ENCODE data around the gene NCOA3. TPM values are rescaled to one million over a fixed set of nuclear protein-coding genes. Genes with fewer than 3 reads are reported as not detected.

The NCOA3 gene
- total RNA-seq, 6 donors from 2014 or later = 27.9 to 54.7 (median 38.9) TPM

- DNase-seq = peak in 1 of 2 donors; percentile 43
- ATAC-seq (ENCODE audit: low FRiP score in 2 of 2) = no peak
- Histone ChIP-seq H3K36me3 (no peaks in the 10 kb centered on the region), H3K27ac (no peak overlapping the region), H3K27me3 (no peaks in the 10 kb centered on the region), H3K9me3 (no peaks in the 10 kb centered on the region), H3K4me3 (no peak overlapping the region), H3K4me1 (peaks cover 0 to 4% (median 4%) of the 10 kb centered on the region in 4 donors)
- WGBS, 2 donors = 93 to 95% methylated on average over 20 to 23 of the region's 23 CpGs
- TF ChIP-seq EP300 (IDR thresholded peaks at IDR 0.05) (no peak), POLR2AphosphoS5 (IDR thresholded peaks at IDR 0.05) (no peak), CTCF (IDR thresholded peaks at IDR 0.05) (no peak), POLR2A (IDR thresholded peaks at IDR 0.05) (no peak)
These were observed 166.8 kb downstream of the NCOA3 start for GRCh38 chr20:47668313-47669151.

GRCh38 chr20:47669152-47669425 lies 167.4 kb downstream of the NCOA3 start:
- no peaks in the 10 kb centered on the region for H3K36me3 ChIP-seq
- no peak for DNase-seq
- WGBS, 2 donors = 93 to 95% methylated on average over 8 of the region's 8 CpGs

GRCh38 chr20:47669489-47669888 lies 167.8 kb downstream of the NCOA3 start:
- ATAC-seq (ENCODE audit: low FRiP score in 2 of 2) (no peak), DNase-seq (no peak)
- Histone ChIP-seq H3K27me3 (no peaks in the 10 kb centered on the region), H3K4me3 (no peak overlapping the region), H3K36me3 (no peaks in the 10 kb centered on the region), H3K27ac (no peak overlapping the region), H3K4me1 (no peaks in the 10 kb centered on the region), H3K9me3 (no peaks in the 10 kb centered on the region)
- TF ChIP-seq POLR2A (IDR thresholded peaks at IDR 0.05) (no peak), EP300 (IDR thresholded peaks at IDR 0.05) (no peak), CTCF (IDR thresholded peaks at IDR 0.05) (no peak), POLR2AphosphoS5 (IDR thresholded peaks at IDR 0.05) (no peak)
- WGBS, 2 donors = 94 to 99% methylated on average over 4 of the region's 4 CpGs

More at GRCh38 chr20:47669152-47669425, 167.4 kb downstream of the NCOA3 start:
- no peaks in the 10 kb centered on the region for H3K27me3 ChIP-seq
- TF ChIP-seq POLR2A (IDR thresholded peaks at IDR 0.05) = no peak
- TF ChIP-seq CTCF (IDR thresholded peaks at IDR 0.05) = no peak
- no peak for TF ChIP-seq EP300 (IDR thresholded peaks at IDR 0.05)
- no peak for TF ChIP-seq POLR2AphosphoS5 (IDR thresholded peaks at IDR 0.05)
- no peaks in the 10 kb centered on the region for H3K9me3 ChIP-seq
- H3K4me3 ChIP-seq = no peak overlapping the region
- no peak overlapping the region for H3K27ac ChIP-seq
- no peak for ATAC-seq (ENCODE audit: low FRiP score in 2 of 2)
- H3K4me1 ChIP-seq = peaks cover 0 to 2% (median under 1%) of the 10 kb centered on the region in 4 donors

GRCh38 chr20:47669927-47670890 lies 168.5 kb downstream of the NCOA3 start:
- WGBS, 2 donors = 89 to 90% methylated on average over 21 to 22 of the region's 22 CpGs
- no peaks in the 10 kb centered on the region for H3K9me3 ChIP-seq

More at GRCh38 chr20:47669927-47670890, 168.5 kb downstream of the NCOA3 start:
- H3K4me1 ChIP-seq = no peaks in the 10 kb centered on the region
- H3K36me3 ChIP-seq = no peaks in the 10 kb centered on the region
- ATAC-seq (ENCODE audit: low FRiP score in 2 of 2) (no peak), DNase-seq (no peak)
- no peak overlapping the region for H3K4me3 ChIP-seq
- H3K27me3 ChIP-seq = no peaks in the 10 kb centered on the region
- TF ChIP-seq POLR2A (IDR thresholded peaks at IDR 0.05) = no peak
- no peak for TF ChIP-seq POLR2AphosphoS5 (IDR thresholded peaks at IDR 0.05)
- TF ChIP-seq CTCF (IDR thresholded peaks at IDR 0.05) = no peak
- TF ChIP-seq EP300 (IDR thresholded peaks at IDR 0.05) = no peak
- no peak overlapping the region for H3K27ac ChIP-seq
